C1 segment of cervical spinal cord (tissue), 14 donors: ENCODE data around the gene PDGFA.

ENCODE experiments used
- DNase-seq, 14 donors: peaks; one replicate each; lab custom pipeline; 2025; lab: John Stamatoyannopoulos, UW

PDGFA gene

GRCh38 chr7:461453-462172, 58.0 kb downstream of the PDGFA start:
- DNase-seq: no peak

- no peak for DNase-seq
These were observed 58.6 kb downstream of the PDGFA start for GRCh38 chr7:461117-461452.

DNA sequence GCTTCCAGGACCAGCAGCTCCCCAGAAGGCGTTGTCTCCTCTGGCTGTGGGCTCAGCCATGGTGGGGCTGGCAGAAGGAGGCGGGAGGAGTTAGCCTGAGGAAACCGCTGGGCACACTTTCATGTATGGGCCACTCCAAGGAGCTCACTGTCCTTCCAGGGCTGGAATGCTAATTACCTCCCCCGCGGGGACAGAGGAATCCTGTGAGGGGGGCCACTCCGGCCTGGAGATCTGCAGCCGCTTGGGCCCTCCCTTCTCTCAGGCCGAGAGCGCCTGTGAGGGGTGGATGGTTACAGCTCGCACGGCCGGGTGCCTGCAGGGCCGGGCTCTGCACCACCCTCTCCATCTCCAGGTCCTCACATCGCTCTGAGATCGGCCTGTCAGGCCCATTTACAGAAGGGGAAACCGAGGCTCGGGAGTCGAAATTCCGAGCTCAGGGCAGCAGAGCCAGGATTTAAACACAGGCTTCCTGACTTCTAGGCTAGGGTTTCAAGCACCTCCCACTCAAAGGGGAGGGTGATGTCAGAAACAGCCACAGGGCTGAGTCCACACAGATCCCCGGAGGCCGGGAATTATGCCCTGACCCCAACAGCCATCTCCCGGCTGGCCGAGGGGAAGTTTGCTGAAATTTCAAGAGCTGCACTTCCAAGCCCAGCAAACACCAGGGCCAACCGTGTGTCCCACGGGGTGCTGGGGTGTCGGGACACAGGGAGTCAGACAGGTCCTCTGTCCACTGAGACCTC, 59.1 kb downstream of the PDGFA start:
- DNase-seq: no peak

DNA sequence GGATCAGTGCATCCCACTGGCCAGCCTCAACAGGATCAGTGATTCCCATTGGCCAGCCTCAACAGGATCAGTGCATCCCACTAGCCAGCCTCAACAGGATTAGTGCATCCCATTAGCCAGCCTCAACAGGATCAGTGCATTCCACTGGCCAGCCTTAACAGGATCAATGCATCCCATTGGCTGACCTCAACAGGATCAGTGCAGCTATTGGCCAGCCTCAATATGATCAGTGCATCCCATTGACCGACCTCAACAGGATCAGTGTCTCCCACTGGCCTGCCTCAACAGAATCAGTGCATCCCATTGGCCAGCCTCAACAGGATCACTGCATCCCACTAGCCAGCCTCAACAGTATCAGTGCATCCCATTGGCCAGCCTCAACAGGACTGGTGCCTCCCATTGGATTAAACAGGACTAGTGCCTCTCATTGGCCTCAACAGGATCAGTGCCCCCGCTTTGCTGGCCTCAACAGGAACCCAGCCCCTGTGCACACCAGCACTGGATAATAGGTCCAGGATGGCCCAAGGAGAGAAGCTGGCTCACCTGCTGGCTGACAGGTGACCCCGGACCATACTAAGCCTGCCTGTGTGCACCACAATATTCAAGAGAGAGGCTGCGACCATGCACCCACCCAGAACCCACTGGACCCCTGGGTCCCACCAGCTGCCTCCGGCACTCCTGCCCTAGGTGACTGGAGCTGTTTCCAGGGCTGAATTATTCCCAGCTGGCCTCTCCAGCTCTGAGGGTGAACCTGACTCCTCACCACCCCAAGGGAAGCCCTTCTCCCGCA, 59.9 kb downstream of the PDGFA start:
- no peak for DNase-seq

GRCh38 chr7:458511-459245, 61.0 kb downstream of the PDGFA start:
- DNase-seq: no peak

DNA sequence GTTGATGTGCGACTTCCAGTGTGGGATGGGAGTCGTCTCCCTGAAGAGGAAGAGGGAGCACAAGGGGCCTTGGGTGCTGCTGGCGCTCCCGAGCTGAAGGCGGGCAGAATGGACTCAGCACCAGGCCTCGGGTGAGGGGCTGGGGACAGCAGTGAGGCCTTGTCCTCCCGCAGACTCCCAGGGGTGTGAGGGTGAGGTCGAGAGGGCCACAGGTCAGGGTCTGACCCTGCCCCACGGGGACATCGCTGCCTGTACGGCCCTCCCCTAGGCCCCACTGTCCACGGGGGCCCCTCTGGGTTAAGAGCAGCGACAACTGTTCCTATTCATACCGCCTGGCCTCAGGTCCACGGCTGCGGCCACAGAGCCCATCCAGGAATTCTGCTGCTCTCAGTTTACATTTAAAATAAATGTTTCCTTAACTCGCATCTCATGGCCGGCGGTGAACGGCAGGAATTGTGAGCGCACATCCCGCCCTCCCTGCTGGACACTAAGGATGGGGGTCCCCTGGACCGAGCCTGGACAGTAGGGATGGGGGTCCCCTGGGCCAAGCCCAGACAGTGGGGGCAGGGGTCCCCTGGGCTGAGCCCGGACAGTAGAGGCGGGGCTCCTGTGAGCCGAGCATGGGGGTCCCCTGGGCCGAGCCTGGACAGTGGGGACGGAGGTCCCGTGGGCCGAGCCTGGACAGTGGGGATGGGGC, 61.7 kb downstream of the PDGFA start:
- no peak for DNase-seq

GRCh38 chr7:455110-455928, 64.3 kb downstream of the PDGFA start:
- DNase-seq: no peak

- DNase-seq: no peak
These were observed 65.1 kb downstream of the PDGFA start for GRCh38 chr7:454356-455109.

DNA sequence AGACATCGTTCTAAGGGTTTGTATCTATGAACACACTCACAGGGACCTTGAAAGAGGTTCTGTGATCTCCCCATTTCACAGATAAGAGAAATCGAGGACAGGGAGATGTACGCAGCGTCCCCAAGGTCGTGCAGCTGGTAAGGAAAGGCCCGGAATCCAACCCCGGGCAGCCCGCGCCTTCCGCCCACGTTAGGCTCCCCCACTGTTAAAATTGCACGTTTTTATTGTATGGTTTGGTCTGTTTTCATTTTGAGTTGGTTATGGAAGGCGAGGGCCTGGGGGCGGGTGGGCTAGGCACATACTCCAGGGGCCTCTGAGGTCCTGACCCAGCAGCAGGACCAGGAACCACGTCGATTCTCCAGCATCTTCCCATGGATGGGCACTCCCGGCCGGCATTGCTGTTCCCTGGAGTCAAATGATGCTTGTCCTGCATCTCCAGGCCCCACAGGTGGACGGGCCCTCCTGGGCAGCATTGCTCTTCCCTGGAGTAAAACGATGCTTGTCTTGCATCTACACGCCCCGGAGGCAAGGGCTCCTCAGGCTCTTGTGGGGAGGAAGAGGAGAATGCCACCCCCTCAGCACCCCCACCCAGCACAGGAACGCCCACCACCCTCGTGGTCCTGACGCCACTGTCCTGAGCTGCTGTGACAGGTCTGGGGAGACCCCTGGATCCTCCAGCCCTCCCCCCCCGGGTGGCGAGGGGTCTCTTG, 65.9 kb downstream of the PDGFA start:
- no peak for DNase-seq

GRCh38 chr7:452791-453455, 66.7 kb downstream of the PDGFA start:
- DNase-seq: no peak

DNA sequence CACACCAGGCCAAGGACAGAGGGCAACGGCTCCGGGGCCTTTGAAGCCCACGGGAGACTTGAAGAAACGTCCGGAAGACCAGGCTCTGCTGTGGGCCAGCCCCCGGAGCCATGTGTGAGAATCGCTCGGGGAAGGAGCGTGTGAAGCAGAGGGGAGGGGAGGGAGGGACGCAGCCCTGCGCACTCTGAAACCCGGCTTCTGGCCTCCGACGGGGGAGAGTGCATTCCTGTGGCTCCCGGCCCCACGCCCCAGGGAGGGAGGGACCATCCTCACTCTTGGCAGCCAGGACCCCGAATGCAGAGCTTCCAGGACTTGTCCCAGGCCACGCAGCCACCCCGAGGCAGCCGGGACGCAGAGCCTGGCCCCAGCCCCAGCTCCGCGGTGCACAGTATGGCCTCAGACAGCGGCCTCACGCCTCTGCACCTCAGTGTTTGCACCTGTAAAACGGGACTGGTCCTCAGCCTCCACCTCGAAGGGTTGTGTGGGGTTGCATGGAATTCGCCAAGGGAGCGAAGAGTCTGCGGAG, 67.4 kb downstream of the PDGFA start:
- no peak for DNase-seq

- no peak for DNase-seq
These were observed 68.1 kb downstream of the PDGFA start for GRCh38 chr7:451255-452225.

DNA sequence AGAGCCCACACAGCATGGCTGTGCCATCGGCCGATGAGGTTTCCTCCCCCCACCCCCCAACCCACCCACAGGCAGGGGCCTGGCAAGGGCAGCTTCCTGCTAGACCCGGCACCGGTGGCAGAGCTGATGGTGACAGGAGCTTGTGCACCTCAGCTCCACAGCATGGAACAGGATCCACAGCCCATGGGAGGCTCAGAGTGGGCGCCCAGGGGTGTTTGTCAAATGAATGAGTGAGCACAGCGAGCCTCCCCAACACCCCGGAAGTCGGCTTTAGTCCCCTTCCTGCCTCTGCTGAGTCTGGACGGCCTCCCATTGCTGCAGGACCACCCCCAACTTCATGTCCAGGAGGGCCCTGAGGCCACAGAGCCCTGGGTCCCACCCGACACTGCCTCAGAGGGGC, 68.9 kb downstream of the PDGFA start:
- DNase-seq: no peak

GRCh38 chr7:450036-450435, 69.6 kb downstream of the PDGFA start:
- no peak for DNase-seq

DNA sequence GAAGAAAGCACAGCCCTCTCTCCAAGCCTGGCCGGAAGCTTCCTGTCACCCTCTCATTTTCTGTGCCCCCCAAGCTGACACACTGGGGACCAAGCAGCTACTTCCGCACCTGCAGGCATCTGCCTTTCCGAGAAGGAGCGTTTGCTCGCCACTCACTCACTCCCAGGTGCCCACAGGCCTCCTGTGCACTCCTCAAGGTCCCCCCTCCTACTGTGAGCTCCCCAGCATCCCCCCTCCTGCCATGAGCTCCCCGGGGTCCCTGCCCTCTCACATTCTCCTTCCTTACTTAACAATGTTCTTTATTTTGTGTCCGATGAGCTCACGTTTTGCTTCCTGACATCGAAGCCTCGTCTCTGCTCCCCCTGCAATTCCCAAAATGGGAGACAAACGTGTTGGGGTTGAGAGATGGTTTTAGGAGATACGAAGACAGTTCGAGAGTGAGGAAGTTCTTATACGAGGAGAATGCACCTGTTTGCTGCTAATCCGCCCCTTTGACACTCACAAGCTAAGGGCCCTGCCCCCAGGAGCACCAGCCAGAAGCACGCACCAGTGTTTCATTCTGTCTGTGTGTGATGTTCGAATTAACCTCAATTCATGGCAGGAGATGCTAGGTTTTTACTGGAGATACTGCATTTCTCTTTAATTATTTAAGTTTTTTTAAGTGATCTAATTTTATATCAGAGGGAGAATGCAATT, 70.2 kb downstream of the PDGFA start:
- DNase-seq: no peak

- no peak for DNase-seq
These were observed 72.1 kb downstream of the PDGFA start for GRCh38 chr7:447523-447922.
